Caco-2 (cell line): ENCODE results near the gene HELZ. TPM values are rescaled to one million over a fixed set of nuclear protein-coding genes. Genes with fewer than 3 reads are reported as not detected.
"Not testable (repeated sequence)": the region's sequence is repeated elsewhere in the genome, so short reads cannot be mapped to it uniquely, and the experiment has no call there.

ENCODE experiments used
- BruUV-seq: library from RNA; stranded (reverse); fragments of 400-500 nt; replicated peaks from 2 replicates; lab custom pipeline; 2021; lab: Mats Ljungman, UMichigan
- CTCF ChIA-PET: fragments of 300-600 bp; sonication (Branson Sonifier 250); formaldehyde crosslinking; loops from one replicate; lab custom pipeline; 2022; ENCODE audit warnings: antibody characterized with exemption; lab: Charles Lee
- POLR2A ChIA-PET: fragments of 300-600 bp; sonication (Branson Sonifier 250); formaldehyde crosslinking; loops from one replicate; lab custom pipeline; 2022; ENCODE audit warnings: antibody characterized with exemption; lab: Charles Lee
- DNase-seq, 2 experiments: peaks; one replicate each; pipeline versions ENCODE4 v3.0.0 to v3.0.0-alpha.2; 2020 to 2022
- H3K27me3 ChIP-seq: replicated peaks from 2 replicates; pipeline ENCODE4 v1.6.0; 2011; ENCODE audit warnings: low read length; ENCODE audit not compliant: control insufficient read depth, insufficient read depth
- H3K36me3 ChIP-seq: 2 replicates; pipeline ENCODE4 v1.5.1; 2011; ENCODE audit warnings: low read length; ENCODE audit not compliant: control insufficient read depth, insufficient read depth
- H3K4me1 ChIP-seq: fragments of 250-450 bp; sonication (Bioruptor Pico); 2 replicates; pipeline ENCODE4 v1.5.1; 2020; ENCODE audit warnings: mild to moderate bottlenecking
- H3K4me3 ChIP-seq: 2 replicates; pipeline ENCODE4 v1.5.1; 2011; ENCODE audit warnings: low read depth, mild to moderate bottlenecking, control low read depth, low read length
- H3K9me3 ChIP-seq: fragments of 250-450 bp; sonication (Bioruptor Pico); 2 replicates; pipeline ENCODE4 v1.5.1; 2020; ENCODE audit warnings: mild to moderate bottlenecking, moderate library complexity
- H3K27ac Mint-ChIP-seq: one replicate; pipeline ENCODE4 v1.8.0; 2022; ENCODE audit warnings: mixed read lengths; ENCODE audit not compliant: unreplicated experiment
- H3K27me3 Mint-ChIP-seq: one replicate; pipeline ENCODE4 v1.8.0; 2022; ENCODE audit warnings: mixed read lengths; ENCODE audit not compliant: insufficient read depth, unreplicated experiment
- H3K36me3 Mint-ChIP-seq: one replicate; pipeline ENCODE4 v1.8.0; 2022; ENCODE audit warnings: mild to moderate bottlenecking, mixed read lengths; ENCODE audit not compliant: insufficient read depth, unreplicated experiment
- H3K4me1 Mint-ChIP-seq: one replicate; pipeline ENCODE4 v1.8.0; 2022; ENCODE audit warnings: low read depth, mixed read lengths; ENCODE audit not compliant: unreplicated experiment
- H3K4me3 Mint-ChIP-seq: one replicate; pipeline ENCODE4 v1.8.0; 2022; ENCODE audit warnings: mild to moderate bottlenecking, moderate library complexity, mixed read lengths; ENCODE audit not compliant: unreplicated experiment
- H3K9me3 Mint-ChIP-seq: one replicate; pipeline ENCODE4 v1.8.0; 2022; ENCODE audit warnings: mixed read lengths; ENCODE audit not compliant: unreplicated experiment
- intact Hi-C: fragments of 100-400 bp; cut with micrococcal nuclease; formaldehyde crosslinking; loops from one replicate; pipeline ENCODE4 v1.10.0; 2022; ENCODE audit not compliant: unreplicated experiment
- total RNA-seq: library from RNA; stranded (reverse); gene quantifications from 2 replicates; pipeline ENCODE4 v1.2.3, GENCODE V29; 2022
- TF ChIP-seq, protein P1 (sequence below), 2 experiments: fragments of 200-600 bp in 1 of 2; IDR thresholded peaks; 1 replicate in 1 of 2; 2 replicates in 1 of 2; pipeline versions ENCODE4 v1.5.1 to v1.8.0; 2011 to 2022; ENCODE audit warnings: antibody characterized with exemption in 1 of 2, control low read depth in 1 of 2, inconsistent platforms in 1 of 2, low read depth in 1 of 2, low read length in 1 of 2, mild to moderate bottlenecking in 1 of 2, moderate library complexity in 1 of 2; ENCODE audit not compliant: insufficient read depth in 1 of 2, severe bottlenecking in 1 of 2, unreplicated experiment in 1 of 2

The HELZ gene
- total RNA-seq, 1 experiment from 2014 or later, result 63.8 TPM

DNA sequence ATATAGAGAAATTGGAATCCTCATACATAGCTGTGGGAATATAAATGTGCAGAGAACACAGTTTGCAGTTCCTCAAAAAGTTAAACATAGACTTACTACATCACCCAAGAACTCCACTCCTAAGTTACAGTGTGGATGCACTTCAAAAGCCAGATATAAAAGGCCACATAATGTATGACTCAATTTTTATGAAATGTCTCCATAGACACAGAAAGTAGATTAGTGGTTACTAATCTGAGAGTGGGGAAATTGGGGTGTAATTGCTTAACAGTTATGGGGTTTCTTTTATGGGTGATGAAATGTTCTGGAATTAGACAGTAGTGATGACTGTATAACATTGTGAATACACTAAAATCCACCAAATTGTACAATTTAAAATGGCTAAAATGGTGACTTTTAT, 139.8 kb downstream of the HELZ start:
- CTCF ChIA-PET, result no interaction called here
- no peak overlapping the region for H3K4me3 ChIP-seq
- no peaks in the 10 kb centered on the region for H3K9me3 ChIP-seq
- TF ChIP-seq, protein P1, sequence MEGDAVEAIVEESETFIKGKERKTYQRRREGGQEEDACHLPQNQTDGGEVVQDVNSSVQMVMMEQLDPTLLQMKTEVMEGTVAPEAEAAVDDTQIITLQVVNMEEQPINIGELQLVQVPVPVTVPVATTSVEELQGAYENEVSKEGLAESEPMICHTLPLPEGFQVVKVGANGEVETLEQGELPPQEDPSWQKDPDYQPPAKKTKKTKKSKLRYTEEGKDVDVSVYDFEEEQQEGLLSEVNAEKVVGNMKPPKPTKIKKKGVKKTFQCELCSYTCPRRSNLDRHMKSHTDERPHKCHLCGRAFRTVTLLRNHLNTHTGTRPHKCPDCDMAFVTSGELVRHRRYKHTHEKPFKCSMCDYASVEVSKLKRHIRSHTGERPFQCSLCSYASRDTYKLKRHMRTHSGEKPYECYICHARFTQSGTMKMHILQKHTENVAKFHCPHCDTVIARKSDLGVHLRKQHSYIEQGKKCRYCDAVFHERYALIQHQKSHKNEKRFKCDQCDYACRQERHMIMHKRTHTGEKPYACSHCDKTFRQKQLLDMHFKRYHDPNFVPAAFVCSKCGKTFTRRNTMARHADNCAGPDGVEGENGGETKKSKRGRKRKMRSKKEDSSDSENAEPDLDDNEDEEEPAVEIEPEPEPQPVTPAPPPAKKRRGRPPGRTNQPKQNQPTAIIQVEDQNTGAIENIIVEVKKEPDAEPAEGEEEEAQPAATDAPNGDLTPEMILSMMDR (IDR thresholded peaks at IDR 0.05; ENCODE audit: insufficient read depth in 1 of 2, low read depth in 1 of 2, low read length in 1 of 2, severe bottlenecking in 1 of 2, unreplicated experiment in 1 of 2), result no peak
- no peak for DNase-seq
- peaks cover 7% of the 10 kb centered on the region for H3K36me3 ChIP-seq
- H3K9me3 Mint-ChIP-seq, result no peaks in the 10 kb centered on the region
- no peak overlapping the region for H3K4me3 Mint-ChIP-seq
- H3K27me3 Mint-ChIP-seq, result no peaks in the 10 kb centered on the region
- POLR2A ChIA-PET, result no interaction called here
- intact Hi-C loops, result no loop called here
- no TSS peak for BruUV-seq
- H3K4me1 Mint-ChIP-seq, result no peaks in the 10 kb centered on the region
- H3K27me3 ChIP-seq, result no peaks in the 10 kb centered on the region
- no peaks in the 10 kb centered on the region for H3K4me1 ChIP-seq
- H3K27ac Mint-ChIP-seq, result no peak overlapping the region
- peaks cover 48% of the 10 kb centered on the region for H3K36me3 Mint-ChIP-seq

- H3K9me3 ChIP-seq, DNase-seq, BruUV-seq, POLR2A ChIA-PET, H3K9me3 Mint-ChIP-seq, CTCF ChIA-PET, H3K4me1 Mint-ChIP-seq, H3K4me1 ChIP-seq, H3K27me3 Mint-ChIP-seq, H3K4me3 ChIP-seq, H3K36me3 ChIP-seq, H3K27me3 ChIP-seq, H3K4me3 Mint-ChIP-seq, H3K27ac Mint-ChIP-seq, intact Hi-C loops: not testable (repeated sequence)
- peaks cover 48% of the 10 kb centered on the region for H3K36me3 Mint-ChIP-seq
Measured at GRCh38 chr17:67104641-67105040, 140.4 kb downstream of the HELZ start.

DNA sequence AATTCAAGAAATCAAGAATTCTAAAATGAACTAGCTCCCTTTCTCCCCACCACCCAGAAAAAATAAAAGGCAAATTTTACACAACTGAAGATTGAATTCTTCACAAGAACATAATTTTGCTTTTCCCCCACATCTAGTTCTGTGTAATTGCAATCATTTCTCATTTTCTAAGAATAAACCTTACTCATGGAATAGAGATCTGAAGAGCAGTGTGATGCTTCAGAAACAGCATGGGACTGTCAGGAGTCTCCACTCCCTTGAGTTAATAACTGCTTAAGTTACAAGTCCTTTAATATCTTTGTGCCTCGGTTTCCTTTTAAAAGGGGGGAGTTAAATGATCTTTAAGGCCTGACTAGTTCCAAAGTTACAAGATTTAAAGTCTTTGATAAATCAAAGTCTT, 147.0 kb downstream of the HELZ start:
- TF ChIP-seq, protein P1 (IDR thresholded peaks at IDR 0.05; ENCODE audit: insufficient read depth in 1 of 2, low read depth in 1 of 2, low read length in 1 of 2, severe bottlenecking in 1 of 2, unreplicated experiment in 1 of 2), result no peak
- no peak for DNase-seq
- no peak overlapping the region for H3K27ac Mint-ChIP-seq
- no peaks in the 10 kb centered on the region for H3K27me3 ChIP-seq
- no peak overlapping the region for H3K4me3 ChIP-seq
- peaks cover 45% of the 10 kb centered on the region for H3K36me3 Mint-ChIP-seq
- CTCF ChIA-PET, result no interaction called here
- H3K9me3 ChIP-seq, result no peaks in the 10 kb centered on the region
- H3K36me3 ChIP-seq, result 0 out of 2 replicates have a peak, but pooled peaks cover 1% of the 10 kb centered on the region
- POLR2A ChIA-PET, result no interaction called here
- peaks cover 5% of the 10 kb centered on the region for H3K4me1 ChIP-seq
- BruUV-seq, result no TSS peak
- intact Hi-C loops, result no loop called here
- H3K9me3 Mint-ChIP-seq, result no peaks in the 10 kb centered on the region
- no peak overlapping the region for H3K4me3 Mint-ChIP-seq
- no peaks in the 10 kb centered on the region for H3K27me3 Mint-ChIP-seq
- H3K4me1 Mint-ChIP-seq, result peaks cover 6% of the 10 kb centered on the region

DNA sequence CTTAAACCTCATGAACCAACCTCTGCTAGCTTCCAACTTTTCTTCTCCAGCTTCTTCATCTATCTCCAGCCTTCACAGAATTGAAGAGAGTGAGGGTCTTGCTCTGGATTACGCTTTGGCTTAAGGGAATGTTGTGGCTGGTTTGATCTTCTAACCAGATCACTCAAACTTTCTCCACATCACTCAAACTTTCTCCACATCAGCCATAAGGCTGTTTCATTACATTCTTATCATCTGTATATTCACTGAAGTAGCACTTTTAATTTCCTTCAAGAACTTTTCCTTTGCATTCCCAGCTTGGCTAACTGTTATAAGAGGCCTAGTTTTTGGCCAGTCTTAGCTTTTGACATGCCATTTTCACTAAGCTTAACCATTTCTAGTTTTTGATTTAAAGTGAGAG, 148.4 kb downstream of the HELZ start:
- POLR2A ChIA-PET, result no interaction called here
- Histone ChIP-seq H3K4me1 (peaks cover 5% of the 10 kb centered on the region), H3K9me3 (no peaks in the 10 kb centered on the region), H3K4me3 (no peak overlapping the region), H3K36me3 (no peaks in the 10 kb centered on the region), H3K27me3 (no peaks in the 10 kb centered on the region)
- Mint-ChIP-seq H3K9me3 (no peaks in the 10 kb centered on the region), H3K27ac (no peak overlapping the region), H3K36me3 (peaks cover 45% of the 10 kb centered on the region), H3K27me3 (no peaks in the 10 kb centered on the region), H3K4me1 (peaks cover 6% of the 10 kb centered on the region), H3K4me3 (no peak overlapping the region)
- no TSS peak for BruUV-seq
- CTCF ChIA-PET, result interaction anchor here (0.9 kb wide), 1 partner anchor 11 kb away, joined by 3 read pairs; no protein-coding TSS in a partner anchor
- no peak for DNase-seq
- TF ChIP-seq, protein P1 (IDR thresholded peaks at IDR 0.05; ENCODE audit: insufficient read depth in 1 of 2, low read depth in 1 of 2, low read length in 1 of 2, severe bottlenecking in 1 of 2, unreplicated experiment in 1 of 2), result no peak
- intact Hi-C loops, result no loop called here
